MM.1S (cell line): ENCODE data around the gene PDGFRB.

ENCODE experiments used
- CTCF ChIP-seq: fragments of 300-600 bp; sonication (generic); IDR thresholded peaks from 2 replicates; pipeline ENCODE4 v1.5.1; 2016; ENCODE audit warnings: antibody characterized with exemption, low read length, mixed read lengths
- EZH2 ChIP-seq: fragments of 300-600 bp; sonication (generic); optimal IDR thresholded peaks from 2 replicates; pipeline ENCODE3; 2017; ENCODE audit warnings: low read depth, mild to moderate bottlenecking, antibody characterized with exemption, low read length, mixed read lengths
- EZH2phosphoT487 ChIP-seq: fragments of 300-600 bp; sonication (generic); IDR thresholded peaks from 2 replicates; pipeline ENCODE4 v1.6.1; 2018; ENCODE audit warnings: antibody characterized with exemption, low read length

DNA sequence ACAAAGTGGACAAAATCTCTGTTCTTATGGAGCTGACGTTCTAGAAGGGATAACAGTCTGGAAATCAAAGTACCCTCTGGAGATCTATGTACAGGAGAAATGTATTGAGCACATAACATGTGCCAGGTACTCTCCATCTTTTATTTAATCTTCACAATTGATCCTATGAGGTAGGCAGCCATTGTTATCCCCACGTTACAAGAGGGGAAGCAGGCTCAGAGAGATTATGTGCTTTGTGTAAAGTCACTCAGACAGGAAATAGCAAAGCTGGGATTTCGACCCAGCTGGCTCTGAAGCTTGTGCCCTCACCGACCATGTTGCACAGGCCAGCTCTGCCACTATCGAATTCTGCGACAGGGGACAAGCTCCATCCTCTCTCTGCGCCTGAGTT, 21.5 kb downstream of the PDGFRB start:
- TF ChIP-seq CTCF (no peak), EZH2 (no peak), EZH2phosphoT487 (no peak)
